PFSK-1 (cell line): ENCODE results near the gene IL36RN.

Experiments
- FOXP2 ChIP-seq: optimal IDR thresholded peaks from 2 replicates; pipeline ENCODE3; 2011; ENCODE audit warnings: borderline replicate concordance, control low read depth, inconsistent platforms; ENCODE audit not compliant: insufficient read depth; ENCODE audit errors: extremely low read length, extremely low read depth
- POLR2AphosphoS5 ChIP-seq: IDR thresholded peaks from 2 replicates; pipeline ENCODE4 v1.6.1; 2012; ENCODE audit warnings: low read depth, mild to moderate bottlenecking, control low read depth, low read length, moderate library complexity
- SIN3A ChIP-seq: IDR thresholded peaks from 2 replicates; pipeline ENCODE4 v1.6.1; 2012; ENCODE audit warnings: mild to moderate bottlenecking, low read length, moderate library complexity, borderline replicate concordance; ENCODE audit not compliant: insufficient read depth
- TAF1 ChIP-seq: IDR thresholded peaks from 2 replicates; pipeline ENCODE4 v1.6.1; 2012; ENCODE audit warnings: low read length, control low read depth, borderline replicate concordance; ENCODE audit not compliant: insufficient read depth
- TF ChIP-seq, protein P1 (sequence below), 2 experiments: IDR thresholded peaks; 2 replicates each; pipeline versions ENCODE4 v1.6.1 to v1.8.0; 2011 to 2012; ENCODE audit warnings: low read depth in 2 of 2, low read length in 2 of 2, control low read depth in 1 of 2, inconsistent platforms in 1 of 2, mild to moderate bottlenecking in 1 of 2, moderate library complexity in 1 of 2; ENCODE audit not compliant: insufficient read depth in 1 of 2

Gene IL36RN

GRCh38 chr2:113050921-113051895 is 7.8 kb upstream of the IL36RN start:
- TF ChIP-seq POLR2AphosphoS5 (no peak), SIN3A (no peak), FOXP2 (no peak), TAF1 (no peak)
- TF ChIP-seq, protein P1, sequence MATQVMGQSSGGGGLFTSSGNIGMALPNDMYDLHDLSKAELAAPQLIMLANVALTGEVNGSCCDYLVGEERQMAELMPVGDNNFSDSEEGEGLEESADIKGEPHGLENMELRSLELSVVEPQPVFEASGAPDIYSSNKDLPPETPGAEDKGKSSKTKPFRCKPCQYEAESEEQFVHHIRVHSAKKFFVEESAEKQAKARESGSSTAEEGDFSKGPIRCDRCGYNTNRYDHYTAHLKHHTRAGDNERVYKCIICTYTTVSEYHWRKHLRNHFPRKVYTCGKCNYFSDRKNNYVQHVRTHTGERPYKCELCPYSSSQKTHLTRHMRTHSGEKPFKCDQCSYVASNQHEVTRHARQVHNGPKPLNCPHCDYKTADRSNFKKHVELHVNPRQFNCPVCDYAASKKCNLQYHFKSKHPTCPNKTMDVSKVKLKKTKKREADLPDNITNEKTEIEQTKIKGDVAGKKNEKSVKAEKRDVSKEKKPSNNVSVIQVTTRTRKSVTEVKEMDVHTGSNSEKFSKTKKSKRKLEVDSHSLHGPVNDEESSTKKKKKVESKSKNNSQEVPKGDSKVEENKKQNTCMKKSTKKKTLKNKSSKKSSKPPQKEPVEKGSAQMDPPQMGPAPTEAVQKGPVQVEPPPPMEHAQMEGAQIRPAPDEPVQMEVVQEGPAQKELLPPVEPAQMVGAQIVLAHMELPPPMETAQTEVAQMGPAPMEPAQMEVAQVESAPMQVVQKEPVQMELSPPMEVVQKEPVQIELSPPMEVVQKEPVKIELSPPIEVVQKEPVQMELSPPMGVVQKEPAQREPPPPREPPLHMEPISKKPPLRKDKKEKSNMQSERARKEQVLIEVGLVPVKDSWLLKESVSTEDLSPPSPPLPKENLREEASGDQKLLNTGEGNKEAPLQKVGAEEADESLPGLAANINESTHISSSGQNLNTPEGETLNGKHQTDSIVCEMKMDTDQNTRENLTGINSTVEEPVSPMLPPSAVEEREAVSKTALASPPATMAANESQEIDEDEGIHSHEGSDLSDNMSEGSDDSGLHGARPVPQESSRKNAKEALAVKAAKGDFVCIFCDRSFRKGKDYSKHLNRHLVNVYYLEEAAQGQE (IDR thresholded peaks at IDR 0.05; ENCODE audit: insufficient read depth in 1 of 2, low read depth in 2 of 2, low read length in 2 of 2): no peak

- TF ChIP-seq TAF1 (no peak), FOXP2 (no peak), POLR2AphosphoS5 (no peak), SIN3A (no peak)
Measured at GRCh38 chr2:113052396-113052917, 6.5 kb upstream of the IL36RN start, which contains the start of gene IL36B. Gene IL36B (minus strand): TSS chr2:113052867.

DNA sequence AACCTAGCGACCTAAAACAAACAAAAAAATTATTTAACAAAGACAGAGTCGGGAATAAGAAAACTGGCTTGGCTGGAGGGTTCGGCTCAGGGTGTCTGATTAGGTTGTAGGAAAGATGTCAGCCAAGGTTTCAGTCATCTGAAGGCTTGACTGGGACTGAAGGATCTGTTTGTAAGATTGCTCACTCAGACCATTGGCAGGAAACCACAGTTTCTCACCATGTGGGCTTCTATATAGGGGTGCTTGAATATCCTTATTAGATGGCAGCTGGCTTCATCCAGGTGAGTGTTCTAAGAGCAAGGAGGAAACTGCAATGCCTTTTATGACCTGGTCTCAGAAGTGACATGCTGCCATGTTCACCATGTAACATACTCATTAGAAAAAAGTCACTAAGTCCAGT is 5.3 kb upstream of the IL36RN start:
- TF ChIP-seq POLR2AphosphoS5 (no peak), SIN3A (no peak), TAF1 (no peak), FOXP2 (no peak)
- TF ChIP-seq, protein P1 (IDR thresholded peaks at IDR 0.05; ENCODE audit: insufficient read depth in 1 of 2, low read depth in 2 of 2, low read length in 2 of 2): no peak

DNA sequence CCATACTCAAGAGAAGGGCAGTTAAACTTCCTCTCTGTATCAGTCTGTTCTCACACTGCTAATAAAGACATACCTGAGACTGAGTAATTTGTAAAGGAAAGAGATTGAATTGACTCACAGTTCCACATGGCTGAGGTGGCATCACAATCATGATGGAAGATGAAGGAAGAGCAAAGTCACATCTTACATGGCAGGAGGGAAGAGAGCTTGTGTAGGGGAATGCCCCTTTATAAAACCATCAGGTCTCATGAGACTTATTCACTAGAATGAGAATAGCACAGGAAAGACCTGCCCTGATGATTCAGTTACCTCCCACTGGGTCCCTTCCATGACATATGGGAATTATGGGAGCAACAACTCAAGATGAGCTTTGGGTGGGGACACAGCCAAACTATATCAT is 4.9 kb upstream of the IL36RN start:
- TF ChIP-seq SIN3A: no peak
- TF ChIP-seq, protein P1 (IDR thresholded peaks at IDR 0.05; ENCODE audit: insufficient read depth in 1 of 2, low read depth in 2 of 2, low read length in 2 of 2): no peak
- TF ChIP-seq POLR2AphosphoS5: no peak
- TF ChIP-seq TAF1: no peak
- TF ChIP-seq FOXP2: no peak

GRCh38 chr2:113056521-113056920 is 2.5 kb upstream of the IL36RN start:
- TF ChIP-seq FOXP2 (no peak), POLR2AphosphoS5 (no peak), TAF1 (no peak), SIN3A (no peak)
- TF ChIP-seq, protein P1 (IDR thresholded peaks at IDR 0.05; ENCODE audit: insufficient read depth in 1 of 2, low read depth in 2 of 2, low read length in 2 of 2): no peak
